ENCODE measurements around the gene THAP4.
A peak's percentile ranks its signal among the peaks of the same experiment; 100 is the strongest.
"Not testable (repeated sequence)": the region's sequence is repeated elsewhere in the genome, so short reads cannot be mapped to it uniquely, and the experiment has no call there.

The THAP4 gene

GRCh38 chr2:241665731-241666440, 28.9 kb upstream of the THAP4 start:
- no peak for DNase-seq

- not testable (repeated sequence) for DNase-seq
These were observed 25.8 kb upstream of the THAP4 start for GRCh38 chr2:241662731-241663130.

- DNase-seq = no peak
These were observed 23.7 kb upstream of the THAP4 start for GRCh38 chr2:241660593-241661213.

- DNase-seq = peak; percentile 68
These were observed 22.3 kb upstream of the THAP4 start for GRCh38 chr2:241659150-241659739.

- DNase-seq = no peak
These were observed 21.3 kb upstream of the THAP4 start for GRCh38 chr2:241658296-241658695.

GRCh38 chr2:241657786-241658254, 20.9 kb upstream of the THAP4 start:
- no peak for DNase-seq

- no peak for DNase-seq
These were observed 19.3 kb upstream of the THAP4 start for GRCh38 chr2:241656190-241656741.

GRCh38 chr2:241655516-241656189, 18.7 kb upstream of the THAP4 start:
- no peak for DNase-seq

GRCh38 chr2:241654551-241654950, 17.6 kb upstream of the THAP4 start:
- DNase-seq = no peak

GRCh38 chr2:241653210-241653750, 16.3 kb upstream of the THAP4 start:
- no peak for DNase-seq

GRCh38 chr2:241652722-241653121, 15.8 kb upstream of the THAP4 start:
- no peak for DNase-seq

GRCh38 chr2:241652142-241652541, 15.2 kb upstream of the THAP4 start:
- DNase-seq = no peak

GRCh38 chr2:241649927-241650326, 13.0 kb upstream of the THAP4 start:
- DNase-seq = no peak

GRCh38 chr2:241649404-241649803, 12.4 kb upstream of the THAP4 start:
- no peak for DNase-seq

- no peak for DNase-seq
These were observed 11.5 kb upstream of the THAP4 start for GRCh38 chr2:241648453-241648852.

- no peak for DNase-seq
These were observed 9.1 kb upstream of the THAP4 start for GRCh38 chr2:241645915-241646645.

GRCh38 chr2:241645056-241645914, 8.3 kb upstream of the THAP4 start:
- DNase-seq = no peak

GRCh38 chr2:241641631-241642030, 4.7 kb upstream of the THAP4 start:
- DNase-seq = no peak

- DNase-seq = no peak
These were observed 3.3 kb upstream of the THAP4 start for GRCh38 chr2:241640165-241640795.

GRCh38 chr2:241639385-241639784, 2.4 kb upstream of the THAP4 start:
- DNase-seq = no peak

- no peak for DNase-seq
These were observed 2.0 kb upstream of the THAP4 start for GRCh38 chr2:241638940-241639339.

Data from fibroblast of skin of right biceps (primary cell).